ENCODE data around the gene KDM4C.

DNA sequence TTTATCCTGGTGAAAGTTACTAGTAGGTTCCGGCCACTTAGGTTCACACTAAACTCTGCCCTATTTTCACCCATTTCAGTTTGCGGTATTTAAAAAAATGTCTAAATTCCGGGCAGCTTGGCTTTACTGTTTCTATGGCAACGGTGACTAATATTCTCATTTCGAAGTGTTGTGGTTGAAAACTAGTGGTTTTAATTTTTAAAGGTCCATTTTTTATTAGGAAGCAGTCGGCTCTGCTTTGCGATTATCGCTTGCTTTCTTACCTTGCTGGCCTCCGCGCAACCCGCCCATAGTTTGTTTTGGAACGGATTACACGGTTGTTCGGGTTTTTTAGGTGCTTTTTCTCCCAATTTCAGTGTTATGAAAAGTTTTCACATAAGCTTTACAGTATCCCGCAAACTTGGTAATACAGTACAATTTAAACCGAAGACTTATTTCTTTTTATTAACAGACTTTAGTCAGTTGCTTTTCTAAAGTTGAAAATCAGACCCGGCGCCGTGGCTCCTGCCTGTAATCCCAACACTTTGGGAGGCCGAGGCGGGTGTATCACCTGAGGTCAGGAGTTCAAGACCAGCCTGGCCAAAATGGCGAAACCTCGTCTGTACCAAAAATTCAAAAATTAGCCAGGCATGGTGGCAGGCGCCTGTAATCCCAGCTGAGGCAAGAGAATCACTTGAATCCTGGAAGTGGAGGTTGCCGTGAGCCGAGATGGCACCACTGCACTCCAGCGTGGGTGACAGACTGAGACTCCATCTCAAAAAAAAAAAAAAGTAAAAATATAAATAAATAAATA, 1.6 kb downstream of the KDM4C start:
- TF ChIP-seq POLR2A (IDR thresholded peaks at IDR 0.05; ENCODE audit: low read depth, low read length) = no peak
- no peak for TF ChIP-seq TAF1 (IDR thresholded peaks at IDR 0.05; ENCODE audit: borderline replicate concordance, low read depth, low read length)
